Fibroblast of villous mesenchyme (primary cell): ENCODE data around the gene IGIP. TPM values are rescaled to one million over a fixed set of nuclear protein-coding genes. Genes with fewer than 3 reads are reported as not detected.

ENCODE experiments used
- DNase-seq: peaks from one replicate; pipeline ENCODE4 v3.0.0-alpha.2; 2010; ENCODE audit warnings: low read depth
- H3K4me3 ChIP-seq: 2 replicates; pipeline ENCODE4 v1.5.1; 2011; ENCODE audit warnings: low read depth, mild to moderate bottlenecking, low read length
- CTCF ChIP-seq: IDR thresholded peaks from 2 replicates; pipeline ENCODE4 v1.5.1; 2012; ENCODE audit warnings: low read depth, mild to moderate bottlenecking, low read length; ENCODE audit not compliant: insufficient read depth
- total RNA-seq: library from RNA; depleted of rRNA; stranded (reverse); fragments of >200 nt; gene quantifications from 2 replicates; pipeline ENCODE4 v1.2.3, GENCODE V29; 2012

The IGIP gene
- total RNA-seq, 1 donor, result 7.8 TPM

DNA sequence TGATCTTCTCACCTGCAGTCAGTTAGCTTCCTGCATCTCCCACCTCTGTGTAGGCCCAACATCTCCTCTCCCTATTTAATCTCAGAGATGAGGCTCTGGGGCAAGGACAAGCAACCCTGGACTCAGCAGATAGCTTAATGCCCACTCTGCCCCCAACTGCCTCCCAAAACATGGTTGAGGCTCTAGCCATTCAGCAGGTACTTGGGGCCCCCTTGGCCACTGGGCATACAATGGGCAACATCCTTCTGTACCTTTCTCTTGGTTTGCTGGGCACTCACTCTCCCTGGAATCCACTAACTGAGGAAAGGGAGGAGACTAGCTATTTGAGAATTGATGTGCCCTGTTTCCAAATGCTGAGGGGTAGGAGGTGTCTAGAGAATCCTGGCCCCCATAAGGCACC lies 9.4 kb downstream of the IGIP start:
- H3K4me3 ChIP-seq, result no peak overlapping the region
- DNase-seq, result no peak
- no peak for TF ChIP-seq CTCF

- TF ChIP-seq CTCF, result no peak
- no peak overlapping the region for H3K4me3 ChIP-seq
- no peak for DNase-seq
Measured at GRCh38 chr5:140136624-140137023, 10.9 kb downstream of the IGIP start.

DNA sequence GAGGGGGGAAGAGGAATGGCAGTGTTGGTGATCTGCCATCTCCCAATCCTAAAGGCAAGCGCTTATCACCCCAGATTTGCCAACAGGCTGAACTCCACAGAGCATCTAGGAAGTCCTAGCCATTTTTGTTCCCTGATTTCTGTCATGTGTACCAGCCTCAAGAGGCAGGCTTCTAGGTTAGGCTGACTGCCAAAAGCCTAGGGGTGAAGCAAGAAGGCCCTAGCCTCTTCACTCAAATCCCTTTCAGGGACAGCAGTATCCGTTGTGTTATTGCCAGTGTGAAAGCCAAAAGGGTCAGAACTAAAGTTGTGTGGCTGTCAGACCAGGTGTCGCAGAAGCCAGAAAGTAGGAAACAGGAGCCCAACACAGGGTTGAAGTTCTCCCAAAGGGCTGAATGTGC lies 14.7 kb downstream of the IGIP start:
- no peak overlapping the region for H3K4me3 ChIP-seq
- no peak for DNase-seq
- TF ChIP-seq CTCF, result no peak

GRCh38 chr5:140141241-140141640 lies 15.5 kb downstream of the IGIP start:
- no peak for TF ChIP-seq CTCF
- DNase-seq, result peak; percentile 73
- H3K4me3 ChIP-seq, result no peak overlapping the region

- no peak for TF ChIP-seq CTCF
- H3K4me3 ChIP-seq, result no peak overlapping the region
- no peak for DNase-seq
Measured at GRCh38 chr5:140142246-140142645, 16.5 kb downstream of the IGIP start.

DNA sequence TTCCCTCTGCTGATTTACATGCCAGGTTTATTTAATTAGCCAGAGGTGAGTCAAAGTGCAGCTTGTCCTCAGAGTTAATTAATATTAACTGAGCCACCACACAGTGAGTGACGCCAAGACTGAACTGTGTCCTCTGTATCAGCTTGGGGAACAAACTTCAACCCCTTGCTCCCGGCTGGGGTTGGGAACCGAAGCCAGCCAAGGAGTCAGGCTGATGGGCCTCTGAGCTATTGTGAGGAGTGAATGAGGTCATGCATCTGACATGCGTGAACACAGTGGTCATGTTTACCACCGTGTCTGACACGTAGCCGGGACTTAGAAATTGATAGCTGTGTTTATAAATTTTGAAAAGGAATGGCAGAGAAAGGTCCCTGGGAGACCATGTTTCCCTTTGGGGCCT lies 17.1 kb downstream of the IGIP start:
- no peak for TF ChIP-seq CTCF
- no peak for DNase-seq
- H3K4me3 ChIP-seq, result no peak overlapping the region

- DNase-seq, result no peak
- TF ChIP-seq CTCF, result no peak
Measured at GRCh38 chr5:140143521-140144258, 18.0 kb downstream of the IGIP start.

More at GRCh38 chr5:140143521-140144258, 18.0 kb downstream of the IGIP start:
- no peak overlapping the region for H3K4me3 ChIP-seq
